ENCODE data around the gene URB2.
"Not testable (repeated sequence)": the region's sequence is repeated elsewhere in the genome, so short reads cannot be mapped to it uniquely, and the experiment has no call there.

- TF ChIP-seq CTCF (conservative IDR thresholded peaks at IDR 0.05; ENCODE audit: low read depth in 2 of 2); POLR2AphosphoS5 (IDR thresholded peaks at IDR 0.05; ENCODE audit: low read depth): not testable (repeated sequence)
These were observed 30.2 kb upstream of the URB2 start for GRCh38 chr1:229595876-229596275.
